ENCODE data around the gene TFAP2C.

GRCh38 chr20:56665806-56666205 lies 36.7 kb downstream of the TFAP2C start:
- no peak for TF ChIP-seq TOX (CRISPR knock-in tag; IDR thresholded peaks at IDR 0.05; ENCODE audit: borderline replicate concordance)
- no peak for TF ChIP-seq ZNF8 (CRISPR knock-in tag; IDR thresholded peaks at IDR 0.05)
- TF ChIP-seq CSRNP3 (CRISPR knock-in tag; IDR thresholded peaks at IDR 0.05): no peak
- no peak for TF ChIP-seq TCF4 (CRISPR knock-in tag; IDR thresholded peaks at IDR 0.05; ENCODE audit: borderline replicate concordance)
- no peak for TF ChIP-seq ISL1 (CRISPR knock-in tag; IDR thresholded peaks at IDR 0.05)
- no peak for TF ChIP-seq ZC3H10 (CRISPR knock-in tag; IDR thresholded peaks at IDR 0.05)
- no peak for TF ChIP-seq ZFP30 (CRISPR knock-in tag; IDR thresholded peaks at IDR 0.05)
- TF ChIP-seq BACH2 (CRISPR knock-in tag; IDR thresholded peaks at IDR 0.05; ENCODE audit: borderline replicate concordance): no peak
- TF ChIP-seq ZNF70 (CRISPR knock-in tag; IDR thresholded peaks at IDR 0.05): no peak
- no peak for TF ChIP-seq ARNTL (CRISPR knock-in tag; IDR thresholded peaks at IDR 0.05; ENCODE audit: borderline replicate concordance, low read depth)
- TF ChIP-seq TSHZ2 (CRISPR knock-in tag; IDR thresholded peaks at IDR 0.05): no peak
